HG03135 (cell line): ENCODE measurements around the gene ANKRD12.

ENCODE experiments used
- ATAC-seq: cut with Tn5 transposase; IDR thresholded peaks from one replicate; pipeline ENCODE4 v1.9.1; 2021; ENCODE audit warnings: mild to moderate bottlenecking, moderate library complexity; ENCODE audit not compliant: unreplicated experiment

The ANKRD12 gene

DNA sequence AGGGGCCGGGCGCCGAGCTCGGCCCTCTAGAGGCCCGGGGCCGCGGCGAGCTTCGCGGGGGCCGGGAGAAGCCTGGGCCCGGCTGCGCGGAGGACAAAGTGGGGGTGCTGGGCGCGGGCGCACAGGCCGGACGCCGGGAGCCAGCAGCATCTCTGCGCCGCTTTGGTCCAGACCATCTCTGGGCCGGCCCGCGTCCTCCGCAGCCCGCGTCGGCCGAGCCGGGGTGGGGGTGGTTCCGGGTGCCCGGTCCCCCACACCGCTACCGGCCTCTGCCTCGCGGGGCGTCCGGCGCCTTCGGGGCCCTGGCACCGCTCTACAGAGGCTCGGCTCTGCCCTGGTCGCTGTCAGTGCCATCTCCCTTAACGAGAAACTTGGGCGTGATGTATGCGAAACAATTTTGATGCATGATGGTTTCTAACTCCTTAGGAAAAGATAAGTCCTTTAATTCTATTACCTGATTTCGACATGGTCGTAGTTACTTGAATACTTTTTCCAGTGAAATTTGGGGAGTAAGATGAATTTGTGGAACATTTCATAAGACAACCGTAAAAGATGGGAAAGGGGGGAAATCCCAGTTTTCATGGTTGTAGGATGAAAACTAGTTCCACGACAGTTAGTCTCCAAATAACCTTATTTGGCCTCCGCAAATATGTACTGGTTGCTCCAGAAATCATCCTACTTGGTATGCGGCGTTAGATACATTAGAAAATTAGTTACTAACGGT, 198.6 kb downstream of the ANKRD12 start:
- peak; percentile 43 for ATAC-seq
